Measurements from ENCODE around the gene NSUN4.

- TF ChIP-seq CTCF (IDR thresholded peaks at IDR 0.05; ENCODE audit: low read depth, low read length, poor library complexity, severe bottlenecking) (no peak), EZH2phosphoT487 (IDR thresholded peaks at IDR 0.05; ENCODE audit: borderline replicate concordance, low read length) (no peak)
Observed at GRCh38 chr1:46396441-46397398, 56.1 kb downstream of the NSUN4 start.
